IMR-90 (cell line): ENCODE measurements around the gene CDKAL1.

ENCODE experiments used
- BHLHE40 ChIP-seq: fragments of 150-350 bp; IDR thresholded peaks from 2 replicates; pipeline ENCODE4 v1.6.1; 2016; ENCODE audit warnings: mild to moderate bottlenecking, low read depth, low read length
- CHD1 ChIP-seq: IDR thresholded peaks from 2 replicates; pipeline ENCODE4 v1.6.1; 2012; ENCODE audit warnings: low read depth, low read length, improper control_type of control experiment
- CTCF ChIP-seq: conservative IDR thresholded peaks from 2 replicates; pipeline ENCODE4 v1.5.1; 2012; ENCODE audit warnings: mild to moderate bottlenecking, low read depth, low read length, improper control_type of control experiment
- FOS ChIP-seq: fragments of 150-350 bp; IDR thresholded peaks from 2 replicates; pipeline ENCODE4 v1.6.1; 2016; ENCODE audit warnings: low read depth, low read length
- MAFK ChIP-seq: IDR thresholded peaks from 2 replicates; pipeline ENCODE4 v1.6.1; 2012; ENCODE audit warnings: low read depth, low read length, improper control_type of control experiment
- MXI1 ChIP-seq: IDR thresholded peaks from 2 replicates; pipeline ENCODE4 v1.6.1; 2012; ENCODE audit warnings: low read depth, mild to moderate bottlenecking, low read length, moderate library complexity, borderline replicate concordance
- NFE2L2 ChIP-seq: fragments of 150-350 bp; IDR thresholded peaks from 2 replicates; pipeline ENCODE4 v1.6.1; 2016; ENCODE audit warnings: low read depth, mild to moderate bottlenecking, low read length
- POLR2A ChIP-seq: IDR thresholded peaks from 2 replicates; pipeline ENCODE4 v1.6.1; 2012; ENCODE audit warnings: mild to moderate bottlenecking, low read depth, low read length
- RAD21 ChIP-seq: IDR thresholded peaks from 2 replicates; pipeline ENCODE4 v1.6.1; 2012; ENCODE audit warnings: low read length, improper control_type of control experiment
- RCOR1 ChIP-seq: IDR thresholded peaks from 2 replicates; pipeline ENCODE4 v1.6.1; 2012; ENCODE audit warnings: mild to moderate bottlenecking, low read length, improper control_type of control experiment; ENCODE audit not compliant: insufficient replicate concordance
- SMC3 ChIP-seq: fragments of 150-350 bp; IDR thresholded peaks from 2 replicates; pipeline ENCODE4 v1.6.1; 2016; ENCODE audit warnings: low read depth, mild to moderate bottlenecking, antibody characterized with exemption, low read length, moderate library complexity
- TF ChIP-seq, protein P1 (sequence below): fragments of 150-350 bp; IDR thresholded peaks from 2 replicates; pipeline ENCODE4 v1.6.1; 2017; ENCODE audit warnings: mild to moderate bottlenecking, antibody characterized with exemption, low read length, low read depth

- TF ChIP-seq CTCF (no peak), RAD21 (no peak), POLR2A (no peak), MXI1 (no peak), RCOR1 (no peak), NFE2L2 (no peak), SMC3 (no peak), MAFK (no peak), BHLHE40 (no peak), FOS (no peak), CHD1 (no peak)
- TF ChIP-seq, protein P1, sequence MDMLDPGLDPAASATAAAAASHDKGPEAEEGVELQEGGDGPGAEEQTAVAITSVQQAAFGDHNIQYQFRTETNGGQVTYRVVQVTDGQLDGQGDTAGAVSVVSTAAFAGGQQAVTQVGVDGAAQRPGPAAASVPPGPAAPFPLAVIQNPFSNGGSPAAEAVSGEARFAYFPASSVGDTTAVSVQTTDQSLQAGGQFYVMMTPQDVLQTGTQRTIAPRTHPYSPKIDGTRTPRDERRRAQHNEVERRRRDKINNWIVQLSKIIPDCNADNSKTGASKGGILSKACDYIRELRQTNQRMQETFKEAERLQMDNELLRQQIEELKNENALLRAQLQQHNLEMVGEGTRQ = no peak
Measured at GRCh38 chr6:20715135-20715806, 181.0 kb downstream of the CDKAL1 start.
